GM12878 (cell line): ENCODE data around the gene SETD5. TPM values are rescaled to one million over a fixed set of nuclear protein-coding genes. Genes with fewer than 3 reads are reported as not detected.
A peak's percentile ranks its signal among the peaks of the same experiment; 100 is the strongest.

Experiments used
- ATAC-seq: fragments of 200-7000 bp; cut with Tn5 transposase; 3 replicates; pipeline ENCODE4 v1.9.1; 2020; ENCODE audit warnings: mild to moderate bottlenecking, moderate library complexity
- BruUV-seq: library from RNA; stranded (reverse); fragments of 400-500 nt; replicated peaks from 2 replicates; lab custom pipeline; 2021; lab: Mats Ljungman, UMichigan
- CTCF ChIA-PET: fragments of 300-600 bp; sonication (Branson Sonifier 250); formaldehyde crosslinking; extraction: SDS; loops from one replicate; lab custom pipeline; 2021; ENCODE audit warnings: inconsistent platforms; lab: Yijun Ruan, JAX
- POLR2A ChIA-PET: fragments of 350-600 bp; formaldehyde crosslinking; extraction: SDS; loops from one replicate; lab custom pipeline; 2021; ENCODE audit warnings: inconsistent platforms; lab: Charles Lee
- RAD21 ChIA-PET: fragments of 300-600 bp; sonication (Branson Sonifier 250); formaldehyde crosslinking; loops from one replicate; lab custom pipeline; 2023; ENCODE audit warnings: antibody characterized with exemption; ENCODE audit not compliant: unreplicated experiment; lab: Charles Lee
- SMC1A ChIA-PET: fragments of 300-600 bp; sonication (Branson Sonifier 250); formaldehyde crosslinking; loops from one replicate; lab custom pipeline; 2023; ENCODE audit not compliant: unreplicated experiment, uncharacterized antibody; lab: Charles Lee
- DNase-seq: peaks from one replicate; pipeline ENCODE4 v3.0.0-alpha.2; 2011; ENCODE audit warnings: low read depth, low spot score
- FAIRE-seq: peaks from 3 replicates; lab custom pipeline; 2011; peaks lifted over from hg19 to GRCh38; lab: Jason Lieb, UNC
- H2AFZ ChIP-seq: 2 replicates; pipeline ENCODE4 v1.6.0; 2011; ENCODE audit warnings: low read depth, low read length, control low read depth; ENCODE audit not compliant: control insufficient read depth
- H3K27ac ChIP-seq: 2 replicates; pipeline ENCODE4 v1.5.1; 2011; ENCODE audit warnings: control low read depth; ENCODE audit not compliant: control insufficient read depth, insufficient read depth
- H3K27me3 ChIP-seq, 2 experiments: replicated peaks in 1 of 2; 2 replicates each; pipeline versions ENCODE4 v1.6.0 to v1.6.1; 2011; ENCODE audit warnings: low read length in 1 of 2; ENCODE audit not compliant: control insufficient read depth in 2 of 2, insufficient read depth in 2 of 2
- H3K36me3 ChIP-seq, 2 experiments: 2 replicates each; pipeline ENCODE4 v1.5.1; 2011; ENCODE audit warnings: low read length in 1 of 2; ENCODE audit not compliant: control insufficient read depth in 2 of 2, insufficient read depth in 2 of 2
- H3K4me1 ChIP-seq: 2 replicates; pipeline ENCODE4 v1.6.1; 2011; ENCODE audit warnings: mild to moderate bottlenecking, low read length, moderate library complexity, mixed read lengths; ENCODE audit not compliant: control insufficient read depth, insufficient read depth
- H3K4me2 ChIP-seq: 2 replicates; pipeline ENCODE4 v1.6.0; 2011; ENCODE audit warnings: control low read depth; ENCODE audit not compliant: control insufficient read depth, insufficient read depth
- H3K4me3 ChIP-seq: fragments of 200-600 bp; sonication (generic); 2 replicates; pipeline ENCODE4 v1.5.1; 2016
- H3K79me2 ChIP-seq: 2 replicates; pipeline ENCODE4 v1.6.0; 2011; ENCODE audit warnings: low read length; ENCODE audit not compliant: control insufficient read depth, insufficient read depth
- H3K9ac ChIP-seq: 2 replicates; pipeline ENCODE4 v1.8.0; 2011; ENCODE audit warnings: low read length, control low read depth, mixed read lengths; ENCODE audit not compliant: control insufficient read depth, insufficient read depth
- H3K9me3 ChIP-seq: replicated peaks from 3 replicates; pipeline ENCODE4 v1.5.1; 2011; ENCODE audit warnings: mild to moderate bottlenecking, low read length; ENCODE audit not compliant: control insufficient read depth, insufficient read depth
- H4K20me1 ChIP-seq: 2 replicates; pipeline ENCODE4 v1.6.0; 2011; ENCODE audit not compliant: control insufficient read depth, insufficient read depth
- ESRRA ChIP-seq: IDR thresholded peaks from 2 replicates; pipeline ENCODE4 v1.6.1; 2012; ENCODE audit warnings: mild to moderate bottlenecking, low read length, improper control_type of control experiment
- FOXK2 ChIP-seq: fragments of 450-650 bp; IDR thresholded peaks from 2 replicates; pipeline ENCODE4 v1.6.1; 2017; ENCODE audit warnings: mild to moderate bottlenecking, moderate library complexity
- YY1 ChIP-seq: IDR thresholded peaks from 2 replicates; pipeline ENCODE4 v1.6.1; 2011; ENCODE audit warnings: low read depth, mild to moderate bottlenecking, low read length
- WGBS: methylation state at CpG from one replicate; pipeline ENCODE4 v1.1.6; 2016; ENCODE audit warnings: low lambda C conversion rate; ENCODE audit not compliant: insufficient replicate concordance, insufficient coverage; ENCODE audit errors: missing lambda C conversion rate; 5-methylcytosine and 5-hydroxymethylcytosine counted together
- in situ Hi-C: fragments of 300-500 bp; cut with MboI; formaldehyde crosslinking; loops from 9 replicates; pipeline ENCODE4 v1.14.3; 2018; ENCODE audit warnings: mixed read lengths
- intact Hi-C: fragments of 100-400 bp; cut with micrococcal nuclease; formaldehyde crosslinking; loops from one replicate; pipeline ENCODE4 v1.14.2; 2022; ENCODE audit not compliant: unreplicated experiment
- polyA plus RNA-seq, 11 experiments: library from polyadenylated mRNA; depleted of rRNA in 4 of 11; unstranded in 6 of 11; stranded (reverse) in 5 of 11; fragments of >200 nt; fragmentation: Nextera tagmentation in 4 of 11; fragmentation: Illumina TruSeq in 1 of 11; extraction: Ambion mirVana in 4 of 11; extraction: Trizol in 1 of 11; gene quantifications; 1 replicate in 1 of 11; 2 replicates in 10 of 11; pipeline versions ENCODE4 v1.2.1 to v1.2.3, GENCODE V29; 2011 to 2016; ENCODE audit warnings: inconsistent platforms in 2 of 11, missing spikeins in 2 of 11, low read depth in 1 of 11
- total RNA-seq, 4 experiments: library from RNA; depleted of rRNA in 3 of 4; stranded (reverse); fragments of >200 nt in 3 of 4; fragmentation: Illumina TruSeq in 1 of 4; extraction: Trizol in 1 of 4; gene quantifications; 2 replicates each; pipeline versions ENCODE4 v1.2.1 to v1.2.3, GENCODE V29; 2013 to 2021
- TF ChIP-seq, protein P1 (sequence below): fragments of 150-350 bp; IDR thresholded peaks from 2 replicates; pipeline ENCODE4 v1.6.1; 2016; ENCODE audit warnings: low read depth, low read length

SETD5 gene
- total and polyA plus RNA-seq, 10 of the 15 experiments (the other 5 are each of a cell fraction or from before 2014, with no cell fraction given), result 8.2 to 94.0 (median 55.4) TPM

DNA sequence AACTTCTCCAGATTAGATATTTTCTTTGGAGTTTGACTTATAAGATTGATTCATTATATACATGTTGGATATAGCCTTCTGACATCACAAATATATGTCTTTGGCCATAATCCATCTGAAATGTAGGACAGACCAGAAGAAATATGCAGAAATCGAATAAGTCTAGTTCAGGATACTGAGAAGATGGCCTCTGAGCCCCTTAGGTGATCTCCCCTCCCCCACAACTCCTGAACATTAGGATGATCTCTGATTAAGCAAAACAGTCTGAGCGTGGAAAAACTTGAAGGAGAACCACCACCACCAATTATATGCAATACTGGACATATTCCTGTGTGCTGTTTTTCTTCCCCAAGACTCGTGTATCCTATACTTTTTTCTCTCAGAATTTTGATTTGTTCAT is 3.2 kb downstream of the SETD5 start:
- Histone ChIP-seq H3K27ac (no peak overlapping the region), H2AFZ (no peak overlapping the region), H4K20me1 (peaks cover 4% of the 10 kb centered on the region), H3K79me2 (peaks cover 91% of the 10 kb centered on the region), H3K4me1 (peaks cover 5% of the 10 kb centered on the region; the same call in 1 of the 2 replicates), H3K27me3 (no peaks in the 10 kb centered on the region), H3K9me3 (no peaks in the 10 kb centered on the region), H3K9ac (peak overlapping the region; percentile 99), H3K4me3 (peak overlapping the region; percentile 45), H3K36me3 (peaks cover 0 to 2% of the 10 kb centered on the region in 2 experiments; a peak in 1 of 4 replicates), H3K4me2 (peak overlapping the region; percentile 70)
- FAIRE-seq, result no peak
- ChIA-PET SMC1A (interaction anchor here (1.0 to 2.3 kb wide), 3 partner anchors 19 to 38 kb away, joined by 3 to 15 read pairs (median 9); partner anchors contain the start of gene THUMPD3), CTCF (interaction anchor here (2.0 to 2.3 kb wide), 2 partner anchors 19 to 47 kb away, joined by 6 to 11 read pairs; no protein-coding TSS in a partner anchor), RAD21 (interaction anchor here (1.2 kb wide), 1 partner anchor 9 kb away, joined by 5 read pairs; no protein-coding TSS in a partner anchor), POLR2A (no interaction called here)
- WGBS, result 4% methylated on average over 3 of the region's 3 CpGs
- no peak for TF ChIP-seq ESRRA
- TF ChIP-seq, protein P1, sequence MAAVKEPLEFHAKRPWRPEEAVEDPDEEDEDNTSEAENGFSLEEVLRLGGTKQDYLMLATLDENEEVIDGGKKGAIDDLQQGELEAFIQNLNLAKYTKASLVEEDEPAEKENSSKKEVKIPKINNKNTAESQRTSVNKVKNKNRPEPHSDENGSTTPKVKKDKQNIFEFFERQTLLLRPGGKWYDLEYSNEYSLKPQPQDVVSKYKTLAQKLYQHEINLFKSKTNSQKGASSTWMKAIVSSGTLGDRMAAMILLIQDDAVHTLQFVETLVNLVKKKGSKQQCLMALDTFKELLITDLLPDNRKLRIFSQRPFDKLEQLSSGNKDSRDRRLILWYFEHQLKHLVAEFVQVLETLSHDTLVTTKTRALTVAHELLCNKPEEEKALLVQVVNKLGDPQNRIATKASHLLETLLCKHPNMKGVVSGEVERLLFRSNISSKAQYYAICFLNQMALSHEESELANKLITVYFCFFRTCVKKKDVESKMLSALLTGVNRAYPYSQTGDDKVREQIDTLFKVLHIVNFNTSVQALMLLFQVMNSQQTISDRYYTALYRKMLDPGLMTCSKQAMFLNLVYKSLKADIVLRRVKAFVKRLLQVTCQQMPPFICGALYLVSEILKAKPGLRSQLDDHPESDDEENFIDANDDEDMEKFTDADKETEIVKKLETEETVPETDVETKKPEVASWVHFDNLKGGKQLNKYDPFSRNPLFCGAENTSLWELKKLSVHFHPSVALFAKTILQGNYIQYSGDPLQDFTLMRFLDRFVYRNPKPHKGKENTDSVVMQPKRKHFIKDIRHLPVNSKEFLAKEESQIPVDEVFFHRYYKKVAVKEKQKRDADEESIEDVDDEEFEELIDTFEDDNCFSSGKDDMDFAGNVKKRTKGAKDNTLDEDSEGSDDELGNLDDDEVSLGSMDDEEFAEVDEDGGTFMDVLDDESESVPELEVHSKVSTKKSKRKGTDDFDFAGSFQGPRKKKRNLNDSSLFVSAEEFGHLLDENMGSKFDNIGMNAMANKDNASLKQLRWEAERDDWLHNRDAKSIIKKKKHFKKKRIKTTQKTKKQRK, result no peak
- TF ChIP-seq YY1, result 0 out of 2 replicates have a peak, but pooled peaks have one; percentile 30
- no peak for TF ChIP-seq FOXK2
- no peak for ATAC-seq
- in situ Hi-C loops (no loop called here), intact Hi-C loops (no loop called here)
- no peak for DNase-seq
- no TSS peak for BruUV-seq
